IPS-11a (cell line): ENCODE measurements around the gene TRAPPC8.
"Not testable (repeated sequence)": the region's sequence is repeated elsewhere in the genome, so short reads cannot be mapped to it uniquely, and the experiment has no call there.

Source experiments
- H3K4me3 ChIP-seq: one replicate; pipeline ENCODE4 v1.5.1; 2013; ENCODE audit warnings: low read depth, low read length, control low read depth

TRAPPC8 gene

GRCh38 chr18:31946305-31947046 is 3.5 kb upstream of the TRAPPC8 start:
- H3K4me3 ChIP-seq, result no peak overlapping the region

DNA sequence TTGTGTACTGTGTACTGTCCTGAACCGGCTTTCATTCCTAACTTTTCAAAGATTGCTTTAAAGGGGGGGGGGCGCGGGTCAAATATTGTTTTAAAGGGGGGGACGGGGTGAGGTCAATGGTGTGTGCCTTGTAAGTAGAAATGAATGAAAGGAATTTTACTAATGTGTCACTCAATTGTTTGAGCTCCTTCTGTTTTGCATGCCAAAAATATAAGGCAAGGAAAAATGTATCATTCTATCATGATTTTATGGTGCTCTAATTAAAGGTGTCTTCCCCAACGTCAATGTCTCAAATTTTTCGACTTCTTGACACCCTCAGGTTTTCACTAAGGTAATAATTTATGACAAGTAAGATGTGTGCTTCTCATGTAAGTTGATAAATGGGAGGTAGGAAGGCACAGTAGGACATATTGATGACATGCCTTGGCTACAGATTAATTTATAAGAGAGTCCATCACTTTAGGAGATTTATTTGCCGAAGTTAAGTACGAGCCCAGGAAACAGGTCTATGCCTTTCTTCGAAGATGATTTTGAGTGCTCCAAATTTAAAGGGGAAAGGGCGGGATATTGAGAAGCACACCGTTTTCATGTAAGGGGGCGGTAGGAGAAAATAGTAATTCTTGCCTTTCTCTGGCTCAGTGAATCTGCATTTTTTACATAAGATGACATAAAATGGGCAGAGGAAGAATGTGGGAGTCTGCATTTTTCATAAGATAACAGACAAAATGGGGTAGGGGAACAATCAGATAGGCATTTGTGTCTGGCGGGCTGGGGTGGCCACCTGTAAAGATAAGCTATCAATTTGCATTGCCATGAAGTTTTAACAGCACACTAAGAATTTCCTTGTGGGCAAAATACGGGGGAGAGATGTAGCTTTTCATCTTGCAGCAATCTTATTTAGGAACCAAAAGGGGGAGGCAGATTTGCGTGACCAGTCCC is 1.2 kb upstream of the TRAPPC8 start:
- peak overlapping the region; percentile 76 for H3K4me3 ChIP-seq

GRCh38 chr18:31942291-31942998 is 483 bp downstream of the TRAPPC8 start:
- H3K4me3 ChIP-seq, result peak overlapping the region; percentile 98

DNA sequence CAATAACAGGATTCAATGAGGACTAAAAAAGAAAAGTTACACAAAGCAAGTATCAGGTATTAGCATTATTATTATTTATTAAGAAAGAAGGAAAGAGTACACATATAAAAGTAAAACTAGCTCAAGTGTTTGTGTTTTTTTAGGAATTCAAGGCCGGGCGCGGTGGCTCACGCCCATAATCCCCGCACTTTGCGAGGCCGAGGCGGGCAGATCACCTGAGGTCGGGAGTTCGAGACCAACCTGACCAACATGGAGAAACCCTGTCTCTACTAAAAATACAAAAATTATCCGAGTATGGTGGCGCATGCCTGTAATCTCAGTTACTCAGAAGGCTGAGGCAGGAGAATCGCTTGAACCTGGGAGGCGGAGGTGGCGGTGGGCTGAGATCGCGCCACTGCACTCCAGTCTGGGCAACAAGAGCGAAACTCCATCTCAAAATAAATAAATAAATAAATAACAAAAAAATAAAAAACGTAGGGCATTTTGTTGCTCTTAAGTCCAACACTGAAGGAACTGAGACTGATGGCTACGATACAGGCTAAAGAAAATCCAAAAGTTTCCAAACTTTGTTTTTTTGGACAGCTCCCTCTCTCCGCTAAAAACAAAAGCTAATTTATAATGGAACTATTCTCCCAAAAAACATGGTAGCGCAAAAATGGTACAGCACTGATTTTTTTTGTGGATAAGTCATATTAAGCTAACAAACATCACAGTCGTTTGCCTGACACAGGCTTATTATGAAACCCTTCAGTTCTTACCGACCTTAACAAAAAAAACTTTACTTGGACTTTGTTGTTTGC is 1.7 kb downstream of the TRAPPC8 start:
- peak overlapping the region; percentile 98 for H3K4me3 ChIP-seq

GRCh38 chr18:31934773-31935172 is 8.2 kb downstream of the TRAPPC8 start:
- not testable (repeated sequence) for H3K4me3 ChIP-seq

DNA sequence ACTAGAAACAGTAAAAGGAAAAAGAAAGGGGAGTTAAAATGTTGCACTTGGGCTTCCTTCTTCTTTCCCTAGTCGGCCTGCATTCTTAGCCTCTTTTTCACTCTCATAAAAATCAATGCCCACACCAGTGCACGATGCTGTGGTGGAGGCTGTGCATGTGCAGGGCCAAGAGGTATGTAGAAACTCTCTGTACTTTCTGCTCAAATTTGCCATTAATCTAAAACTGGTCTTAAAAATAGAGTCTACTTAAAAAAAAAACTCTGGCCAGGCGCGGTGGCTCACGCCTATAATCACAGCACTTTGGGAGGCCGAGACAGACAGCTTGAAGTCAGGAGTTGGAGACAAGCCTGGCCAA is 11.1 kb downstream of the TRAPPC8 start:
- H3K4me3 ChIP-seq, result no peak overlapping the region

DNA sequence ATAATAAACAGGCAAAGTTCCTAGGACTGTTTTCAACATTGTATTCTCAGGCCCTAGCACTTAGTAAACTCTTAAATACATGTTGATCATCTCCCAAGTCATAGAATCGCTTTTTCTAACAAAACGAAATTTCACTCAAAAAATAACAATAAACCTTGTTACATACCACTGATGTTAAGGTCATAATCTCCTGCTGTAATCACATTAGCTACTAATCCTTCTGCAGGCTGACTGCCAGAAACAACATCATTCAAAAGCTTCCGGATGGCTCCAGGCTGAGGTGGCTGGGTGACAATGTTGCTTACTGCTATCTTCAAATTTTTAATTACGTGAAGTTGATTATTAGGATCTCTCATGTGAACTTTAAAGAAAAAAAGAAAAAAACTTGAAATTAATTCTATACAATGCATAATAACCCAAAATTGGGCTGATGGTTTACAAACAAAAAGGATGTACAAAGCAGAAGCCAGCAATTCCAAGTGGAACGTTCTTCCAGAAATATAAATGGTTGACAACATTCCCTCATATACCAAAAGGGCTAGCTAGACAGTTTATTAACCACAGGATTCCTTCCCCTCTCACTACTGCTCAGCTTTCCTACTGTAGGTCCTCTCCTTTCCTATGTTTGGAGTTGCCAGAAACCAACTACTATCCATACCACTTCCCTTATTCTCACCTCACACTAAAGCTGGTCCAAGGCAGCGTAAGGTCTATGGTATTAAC is 11.6 kb downstream of the TRAPPC8 start:
- H3K4me3 ChIP-seq, result no peak overlapping the region

GRCh38 chr18:31929273-31929672 is 13.7 kb downstream of the TRAPPC8 start:
- no peak overlapping the region for H3K4me3 ChIP-seq

DNA sequence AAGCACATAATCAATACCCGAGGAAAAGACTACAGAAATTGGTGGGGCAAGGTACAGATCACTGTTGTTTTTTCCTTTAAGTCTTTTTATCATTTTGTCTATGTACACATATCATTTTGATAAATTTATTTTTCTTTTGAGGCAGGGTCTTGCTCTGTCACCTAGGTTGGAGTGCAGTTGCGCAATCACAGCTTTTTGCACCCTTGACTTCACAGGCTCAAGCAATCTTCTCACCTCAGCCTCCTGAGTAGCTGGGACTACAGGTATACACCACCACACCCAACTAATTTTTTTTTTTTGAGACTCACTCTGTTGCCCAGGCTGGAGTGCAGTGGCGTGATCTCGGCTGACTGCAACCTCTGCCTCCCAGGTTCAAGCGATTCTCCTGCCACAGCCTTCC is 15.9 kb downstream of the TRAPPC8 start:
- H3K4me3 ChIP-seq, result not testable (repeated sequence)

GRCh38 chr18:31920277-31920676 is 22.7 kb downstream of the TRAPPC8 start:
- no peak overlapping the region for H3K4me3 ChIP-seq

DNA sequence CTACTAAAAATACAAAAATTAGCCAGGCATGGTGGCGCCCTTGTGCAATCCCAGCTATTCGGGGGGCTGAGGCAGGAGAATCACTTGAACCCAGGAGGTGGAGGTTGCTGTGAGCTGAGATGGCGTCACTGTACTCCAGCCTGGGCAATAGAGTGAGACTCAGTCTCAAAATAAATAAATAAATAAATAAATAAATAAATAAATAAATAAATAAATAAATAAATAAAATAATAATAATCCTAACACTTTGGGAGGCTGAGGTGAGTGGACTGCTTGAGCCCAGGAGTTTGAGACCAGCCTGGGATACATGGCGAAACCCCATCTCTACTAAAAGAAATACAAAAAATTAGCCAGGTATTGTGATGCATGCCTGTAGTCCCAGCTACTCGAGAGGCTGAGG is 23.6 kb downstream of the TRAPPC8 start:
- not testable (repeated sequence) for H3K4me3 ChIP-seq

DNA sequence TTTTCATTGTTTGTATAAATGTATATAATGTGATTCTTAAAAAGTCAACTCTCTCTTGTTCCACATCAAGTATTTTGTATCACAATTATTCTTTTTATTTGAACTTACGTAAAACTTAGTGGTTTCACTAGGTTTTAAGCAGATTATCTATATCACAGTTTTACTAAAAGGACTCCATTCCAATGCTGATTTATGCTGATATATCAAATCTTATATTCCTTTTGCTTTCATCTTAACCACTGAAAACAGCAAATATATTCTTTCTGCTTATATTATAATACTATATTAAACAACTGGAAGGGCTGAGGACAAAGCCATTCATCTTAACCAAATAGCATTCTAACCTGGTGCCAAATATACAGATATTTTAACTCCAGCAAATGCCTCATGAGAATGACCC is 24.2 kb downstream of the TRAPPC8 start:
- H3K4me3 ChIP-seq, result no peak overlapping the region

GRCh38 chr18:31901063-31901462 is 41.9 kb downstream of the TRAPPC8 start:
- H3K4me3 ChIP-seq, result no peak overlapping the region

- H3K4me3 ChIP-seq, result not testable (repeated sequence)
Measured at GRCh38 chr18:31899771-31900170, 43.2 kb downstream of the TRAPPC8 start.

GRCh38 chr18:31892936-31893335 is 50.0 kb downstream of the TRAPPC8 start:
- H3K4me3 ChIP-seq, result no peak overlapping the region

- H3K4me3 ChIP-seq, result no peak overlapping the region
Measured at GRCh38 chr18:31891566-31891965, 51.4 kb downstream of the TRAPPC8 start.

DNA sequence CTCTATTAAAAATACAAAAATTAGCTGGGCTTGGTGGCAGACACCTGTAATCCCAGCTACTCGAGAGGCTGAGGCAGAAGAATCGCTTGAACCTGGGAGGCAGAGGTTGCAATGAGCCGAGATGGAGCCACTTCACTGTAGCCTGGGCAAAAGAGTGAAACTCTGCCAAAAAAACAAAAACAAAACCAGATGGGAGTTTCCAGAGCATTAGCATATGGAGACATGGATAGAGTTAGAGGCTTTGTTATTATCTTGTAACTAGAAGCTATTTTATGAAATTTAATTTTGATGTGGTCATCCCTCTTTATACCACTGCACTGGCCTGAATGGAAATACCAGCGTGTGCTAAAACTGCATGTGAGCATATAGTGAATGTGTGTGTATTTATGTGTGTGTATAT is 58.9 kb downstream of the TRAPPC8 start:
- no peak overlapping the region for H3K4me3 ChIP-seq

GRCh38 chr18:31880186-31880898 is 62.6 kb downstream of the TRAPPC8 start:
- H3K4me3 ChIP-seq, result no peak overlapping the region

GRCh38 chr18:31878358-31878757 is 64.6 kb downstream of the TRAPPC8 start:
- no peak overlapping the region for H3K4me3 ChIP-seq
